HG02623 (cell line): ENCODE results near the gene FGD4.
"Not testable (repeated sequence)": the region's sequence is repeated elsewhere in the genome, so short reads cannot be mapped to it uniquely, and the experiment has no call there.

ENCODE experiments used
- ATAC-seq: cut with Tn5 transposase; IDR thresholded peaks from one replicate; pipeline ENCODE4 v1.9.1; 2021; ENCODE audit warnings: moderate library complexity; ENCODE audit not compliant: unreplicated experiment

FGD4 gene

DNA sequence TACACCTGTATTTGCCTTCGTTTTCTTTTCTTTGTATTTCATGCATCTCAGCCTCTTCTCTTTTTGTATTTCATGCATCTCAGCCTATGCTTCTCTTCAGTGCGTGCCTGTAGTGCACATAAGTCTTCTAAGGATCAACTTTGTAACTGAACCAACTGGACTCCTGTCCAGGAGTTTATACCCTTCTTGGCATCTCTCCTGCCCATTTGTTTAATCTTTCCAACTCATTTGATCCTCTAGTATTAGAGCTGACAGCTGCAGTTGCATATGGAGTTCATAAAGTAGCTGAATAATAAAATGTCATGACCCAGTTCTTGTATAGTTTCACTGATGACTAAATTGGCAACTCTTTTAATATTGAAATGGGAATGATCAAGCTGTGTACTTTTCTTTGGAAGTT lies 89.7 kb downstream of the FGD4 start:
- no peak for ATAC-seq

DNA sequence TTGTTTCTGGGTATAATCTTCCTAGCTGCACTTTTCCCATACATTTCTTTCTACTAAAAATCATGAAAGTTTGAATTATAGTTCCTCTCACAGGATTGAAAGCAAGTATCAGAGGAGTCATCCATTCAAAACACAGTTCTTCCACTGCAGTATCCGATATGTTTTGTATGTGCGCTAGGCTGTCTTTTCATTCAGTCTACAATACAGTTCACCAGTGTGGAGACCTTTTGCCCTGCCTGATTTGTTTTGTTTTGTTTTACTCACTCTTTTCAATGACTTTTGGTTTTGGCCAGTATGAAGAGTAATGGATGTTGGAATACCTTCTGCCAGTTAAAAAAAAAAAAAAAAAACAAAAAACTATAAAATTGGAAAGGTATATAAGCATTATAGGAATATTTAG lies 91.4 kb downstream of the FGD4 start:
- no peak for ATAC-seq

DNA sequence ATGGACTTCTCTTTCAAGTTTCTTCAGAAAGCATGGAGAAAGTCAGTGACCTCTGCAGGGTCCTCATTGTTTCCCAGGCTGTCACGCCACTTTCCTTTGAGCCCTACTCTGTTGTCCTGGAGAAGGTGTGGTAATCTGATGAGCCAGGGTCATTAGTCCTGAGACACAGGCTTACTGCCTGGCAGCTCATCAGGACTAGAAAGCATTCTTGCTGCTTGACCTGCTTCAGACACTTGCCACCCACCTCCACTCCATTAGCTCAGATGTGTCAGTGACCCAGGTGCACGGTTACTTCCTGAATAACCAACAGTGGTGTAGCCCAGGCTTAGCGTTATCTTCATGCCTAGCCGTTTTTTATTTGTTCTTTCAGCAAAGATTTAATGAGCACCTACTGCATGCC lies 93.9 kb downstream of the FGD4 start:
- no peak for ATAC-seq

DNA sequence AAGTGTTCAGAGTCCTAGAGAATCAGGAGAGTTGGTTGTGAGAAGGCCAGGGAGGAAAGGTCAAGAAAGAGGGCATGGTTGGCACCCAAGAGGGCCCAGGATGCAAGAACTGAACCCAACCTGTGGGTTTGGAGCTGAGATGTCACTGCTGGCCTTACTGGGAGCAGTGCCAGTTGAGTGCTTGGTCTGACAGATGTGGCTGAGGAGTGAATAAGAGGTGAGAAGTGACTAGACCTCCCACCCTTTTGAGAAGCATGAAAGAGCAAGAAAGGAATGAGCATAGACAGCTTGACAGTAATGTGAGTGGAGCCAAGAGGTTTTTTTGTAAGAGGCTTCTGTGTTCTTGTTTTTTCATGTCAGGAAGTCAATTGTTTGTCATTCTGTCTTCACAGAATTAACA lies 95.3 kb downstream of the FGD4 start:
- ATAC-seq, result no peak

DNA sequence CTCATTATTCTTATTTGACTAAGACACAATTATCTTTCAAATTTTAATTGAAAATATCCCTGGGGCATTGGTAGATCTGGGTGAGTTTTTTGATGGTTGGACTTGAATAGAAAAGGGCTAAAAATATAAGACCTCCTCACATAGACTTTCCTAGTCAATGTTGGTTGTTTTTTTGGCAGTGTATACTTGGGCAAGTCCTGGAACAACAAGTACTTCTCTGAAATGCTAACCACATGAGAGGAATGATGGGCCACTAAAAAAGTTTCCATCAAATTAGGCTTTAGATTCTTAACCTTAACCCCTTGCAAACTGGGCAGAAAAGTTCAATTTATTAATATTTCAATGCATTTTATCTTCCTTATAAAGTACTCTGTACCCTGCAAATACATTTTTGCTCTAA lies 97.6 kb downstream of the FGD4 start:
- ATAC-seq, result no peak

DNA sequence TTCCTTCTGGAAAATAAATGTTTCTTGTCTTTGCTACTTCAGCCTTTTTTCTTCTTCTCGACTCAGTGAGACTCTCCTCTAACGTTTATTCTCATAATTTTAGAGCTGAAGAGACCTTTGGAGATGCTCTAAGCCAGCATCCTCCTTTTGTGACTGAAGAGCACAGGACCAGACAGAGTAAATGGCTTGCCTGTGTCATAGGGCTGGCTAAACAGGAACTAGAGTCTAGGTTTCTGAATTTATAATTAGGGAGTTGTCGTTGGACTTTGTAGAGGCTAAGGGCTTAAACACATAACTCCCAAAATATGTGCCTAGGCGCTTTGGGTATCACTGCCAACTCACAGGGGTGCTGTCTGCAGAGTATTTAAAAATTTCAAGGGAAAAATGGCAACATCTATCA lies 98.5 kb downstream of the FGD4 start:
- ATAC-seq, result no peak

DNA sequence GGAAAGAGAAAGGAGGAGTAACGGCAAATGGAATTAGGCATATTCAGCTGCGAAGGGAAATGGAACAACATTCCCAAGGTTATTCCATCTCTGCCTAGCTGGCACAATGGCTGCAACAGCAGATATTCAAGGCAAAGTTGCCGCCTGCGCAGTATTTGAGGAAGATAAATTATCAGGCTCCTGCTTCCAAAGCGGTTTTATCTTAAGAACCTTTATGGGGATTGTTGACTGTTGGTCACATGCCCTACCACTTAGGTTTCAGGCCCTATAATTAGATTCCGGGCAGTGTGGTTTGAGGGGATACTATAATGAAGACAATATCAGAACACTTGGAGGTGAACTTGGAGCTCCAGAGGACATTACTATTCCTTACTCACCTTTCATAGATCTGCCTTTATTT lies 99.7 kb downstream of the FGD4 start:
- ATAC-seq, result no peak

DNA sequence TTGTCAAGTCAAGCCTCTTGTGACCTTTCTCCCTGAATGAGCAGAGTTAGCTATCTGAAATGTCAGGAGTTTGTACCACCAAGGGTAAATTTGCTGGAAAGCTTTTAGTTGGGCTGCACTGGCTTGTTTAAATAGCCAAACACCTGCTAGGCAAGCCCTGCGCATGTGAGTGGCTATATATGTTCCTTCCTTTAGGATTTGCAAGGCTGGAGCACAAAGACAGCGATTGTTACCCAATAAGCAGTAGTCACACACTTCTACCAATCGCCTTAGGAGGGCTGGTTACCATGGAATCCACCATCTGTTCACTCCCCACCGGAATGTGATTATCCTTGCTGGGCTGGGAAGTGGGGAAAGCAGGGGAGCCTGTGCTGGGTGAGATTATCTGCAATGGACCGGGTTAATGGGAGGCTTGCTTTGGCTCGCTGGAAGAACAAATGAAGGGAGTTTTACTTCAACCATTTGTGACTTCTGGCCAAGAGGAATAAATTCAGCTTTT lies 102.5 kb downstream of the FGD4 start:
- no peak for ATAC-seq

DNA sequence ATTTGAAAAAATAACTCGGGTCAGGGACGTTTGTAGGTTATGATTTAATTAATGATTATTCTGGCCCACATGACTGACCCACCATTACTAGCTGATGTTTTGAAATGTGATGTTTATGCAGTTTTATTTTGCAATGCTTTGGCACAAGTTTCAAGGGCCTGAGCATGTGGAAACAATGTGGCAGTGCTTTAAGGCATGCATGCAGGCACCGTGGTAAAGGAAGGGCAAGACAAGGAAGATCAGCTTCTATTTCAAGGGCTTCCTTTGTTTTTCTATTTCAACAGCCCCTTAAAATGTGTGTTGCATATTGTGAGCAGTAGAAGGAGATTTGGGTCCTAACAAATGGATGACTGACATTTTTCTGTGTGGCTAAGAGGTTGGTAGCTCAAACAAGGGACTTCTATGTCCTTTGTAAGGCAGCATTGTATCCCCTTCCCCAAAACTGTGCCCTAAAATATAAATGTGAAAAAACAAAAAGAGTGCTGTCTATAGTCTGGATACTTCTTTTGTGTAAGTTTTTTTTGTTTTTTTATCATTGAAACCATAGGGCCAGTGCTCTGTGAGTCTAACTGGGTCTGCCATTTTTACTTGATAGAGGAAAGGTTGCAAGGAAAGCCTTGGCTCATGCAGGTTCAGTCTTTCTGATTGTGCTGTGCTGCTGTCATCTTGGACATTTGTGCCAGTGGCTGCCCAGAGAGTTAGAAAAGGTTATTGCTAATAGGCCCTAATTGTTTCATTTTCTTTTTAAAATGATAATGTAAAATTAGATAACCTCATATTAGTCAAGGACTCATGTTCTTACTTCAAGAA lies 103.5 kb downstream of the FGD4 start:
- no peak for ATAC-seq

DNA sequence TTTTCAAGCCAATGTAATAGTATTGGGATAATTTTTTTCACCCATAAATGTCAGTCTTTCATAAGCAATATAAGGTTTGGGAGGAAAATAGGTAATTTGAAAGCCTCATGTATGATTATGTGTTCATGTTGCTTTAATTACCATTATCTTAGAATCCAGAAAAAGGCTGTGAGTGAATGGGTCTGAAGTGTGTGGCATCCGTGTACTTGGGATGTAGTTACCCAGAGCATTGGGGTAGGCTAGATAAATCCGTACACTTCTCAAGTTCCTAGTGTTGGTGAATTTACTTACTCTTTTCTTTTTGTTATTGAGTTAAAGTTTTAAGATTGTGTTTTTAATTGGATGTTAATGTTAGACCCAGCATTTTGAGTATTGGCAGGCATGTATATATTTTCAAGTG lies 104.4 kb downstream of the FGD4 start:
- ATAC-seq, result no peak

DNA sequence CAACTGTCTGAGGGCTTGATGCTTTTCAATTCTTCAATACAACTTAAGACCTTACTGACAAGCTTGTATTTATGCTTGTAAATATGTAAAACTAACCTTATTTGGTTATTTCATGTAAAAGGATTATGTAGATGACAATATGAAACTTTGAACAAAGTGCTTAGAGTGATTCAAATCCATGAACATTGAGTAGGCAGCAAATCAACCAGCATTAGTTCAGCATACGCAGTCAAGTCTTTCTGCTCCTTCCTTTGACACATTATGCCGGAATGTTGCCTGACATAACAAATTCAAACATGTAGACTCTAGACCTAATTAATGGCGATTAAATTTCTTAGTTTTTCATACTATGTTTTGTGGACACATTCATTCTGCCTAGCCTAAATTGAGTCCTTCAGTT lies 105.2 kb downstream of the FGD4 start:
- no peak for ATAC-seq

DNA sequence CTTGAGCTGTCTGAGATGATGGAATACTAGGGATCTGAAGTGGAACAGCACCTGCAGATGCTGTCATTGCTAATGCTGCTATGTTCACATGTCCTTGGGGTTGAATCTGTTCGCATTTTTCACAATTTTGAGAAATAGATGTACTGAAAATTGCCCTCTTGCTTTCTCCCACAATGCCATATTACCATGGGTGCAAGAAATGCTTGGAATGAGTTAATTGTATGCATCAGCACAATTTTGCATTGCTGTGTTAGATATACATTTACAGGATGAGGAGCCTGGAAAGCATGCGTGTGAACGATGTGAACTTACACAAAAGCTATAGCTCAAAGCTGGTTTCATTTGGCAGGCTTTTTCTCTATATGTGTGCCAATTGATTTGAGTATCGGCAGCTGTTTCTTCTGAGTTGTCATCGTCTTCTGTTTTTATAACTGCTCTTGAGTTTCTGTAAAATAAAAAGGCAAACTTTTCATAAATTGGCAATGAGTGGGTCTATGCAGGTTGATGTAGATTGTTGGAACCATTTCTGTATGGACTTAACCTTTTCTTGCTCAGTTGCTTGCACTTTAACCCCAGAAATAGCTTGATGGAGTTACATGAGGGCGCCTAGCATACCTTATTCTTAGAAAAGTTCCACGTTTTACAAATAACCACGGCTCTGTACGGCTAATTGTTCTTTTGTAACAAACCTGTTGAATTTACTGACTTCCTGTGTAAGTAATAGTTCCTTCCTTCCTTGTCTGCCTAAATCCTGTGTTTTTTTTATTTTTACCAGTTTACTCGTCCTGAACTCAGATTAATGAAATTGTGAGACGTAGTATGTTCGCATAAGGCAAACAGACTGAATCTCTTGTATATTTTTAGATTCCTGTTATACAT lies 105.9 kb downstream of the FGD4 start:
- ATAC-seq, result no peak

DNA sequence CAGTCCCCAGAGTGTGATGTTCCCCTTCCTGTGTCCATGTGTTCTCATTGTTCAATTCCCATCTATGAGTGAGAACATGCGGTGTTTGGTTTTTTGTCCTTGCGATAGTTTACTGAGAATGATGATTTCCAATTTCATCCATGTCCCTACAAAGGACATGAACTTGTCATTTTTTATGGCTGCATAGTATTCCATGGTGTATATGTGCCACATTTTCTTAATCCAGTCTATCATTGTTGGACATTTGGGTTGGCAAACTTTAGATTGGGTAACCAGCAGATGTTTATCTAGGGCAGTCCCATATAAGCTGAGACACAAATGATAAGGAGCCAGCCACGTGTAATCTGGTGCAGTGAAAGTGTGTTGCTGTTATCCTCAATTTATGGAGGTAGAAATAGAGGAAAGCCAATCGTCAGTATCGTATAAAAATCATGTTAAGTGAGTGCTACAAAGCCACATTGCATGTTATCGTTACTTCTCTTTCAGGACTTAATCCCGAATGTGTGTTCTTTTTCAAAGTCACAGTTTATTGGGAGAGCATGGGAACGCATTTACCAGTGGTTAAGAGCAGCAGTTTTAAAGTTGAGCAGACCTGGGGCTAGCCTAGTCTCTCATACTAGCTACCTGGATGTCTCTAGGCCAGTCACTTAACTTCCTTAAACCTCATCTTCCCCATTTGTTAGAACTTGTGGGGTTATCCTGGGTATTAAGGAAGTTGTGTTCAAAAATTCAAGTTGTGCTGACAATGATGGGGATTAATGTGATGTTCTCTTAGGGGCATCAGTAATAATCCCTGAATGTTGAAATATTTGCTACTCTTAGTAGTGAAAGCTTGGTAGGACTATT lies 108.0 kb downstream of the FGD4 start:
- ATAC-seq, result not testable (repeated sequence)

DNA sequence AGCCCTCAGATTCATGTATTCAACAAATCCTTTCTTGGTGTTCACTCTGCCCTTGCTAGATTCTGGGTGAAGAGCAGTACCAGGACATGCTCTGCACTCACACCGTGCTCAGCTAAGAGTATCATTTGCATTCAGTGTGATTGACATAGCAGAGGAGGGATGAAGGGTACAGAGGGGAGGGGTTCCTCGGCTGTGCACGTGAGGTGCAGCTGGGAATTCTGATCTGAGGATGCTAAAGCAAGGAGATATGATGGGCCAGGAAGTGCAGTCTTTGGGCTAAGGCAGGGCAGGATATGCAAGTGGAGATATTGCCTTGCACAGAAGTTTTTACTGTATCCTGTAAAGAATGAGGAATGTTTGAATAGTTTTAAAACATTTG lies 108.6 kb downstream of the FGD4 start:
- ATAC-seq, result no peak

DNA sequence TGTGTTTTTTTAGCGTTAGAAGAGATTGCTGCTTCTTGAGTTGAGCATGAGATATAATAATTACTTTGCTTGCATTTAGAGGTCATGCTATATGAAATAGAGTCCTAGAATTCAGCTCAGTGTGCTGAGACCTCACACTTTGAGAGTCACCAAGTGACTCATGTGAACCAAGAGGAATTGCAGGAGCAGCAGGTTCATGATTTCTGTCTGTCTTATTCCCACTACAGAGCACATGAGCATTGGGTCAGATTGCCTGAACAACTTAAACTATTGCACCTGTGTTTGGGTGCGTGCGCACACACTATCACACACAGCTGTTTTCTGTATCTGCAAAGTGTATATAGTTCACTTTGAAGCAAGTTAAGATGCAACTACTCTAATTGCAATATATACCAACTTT lies 109.3 kb downstream of the FGD4 start:
- ATAC-seq, result no peak

DNA sequence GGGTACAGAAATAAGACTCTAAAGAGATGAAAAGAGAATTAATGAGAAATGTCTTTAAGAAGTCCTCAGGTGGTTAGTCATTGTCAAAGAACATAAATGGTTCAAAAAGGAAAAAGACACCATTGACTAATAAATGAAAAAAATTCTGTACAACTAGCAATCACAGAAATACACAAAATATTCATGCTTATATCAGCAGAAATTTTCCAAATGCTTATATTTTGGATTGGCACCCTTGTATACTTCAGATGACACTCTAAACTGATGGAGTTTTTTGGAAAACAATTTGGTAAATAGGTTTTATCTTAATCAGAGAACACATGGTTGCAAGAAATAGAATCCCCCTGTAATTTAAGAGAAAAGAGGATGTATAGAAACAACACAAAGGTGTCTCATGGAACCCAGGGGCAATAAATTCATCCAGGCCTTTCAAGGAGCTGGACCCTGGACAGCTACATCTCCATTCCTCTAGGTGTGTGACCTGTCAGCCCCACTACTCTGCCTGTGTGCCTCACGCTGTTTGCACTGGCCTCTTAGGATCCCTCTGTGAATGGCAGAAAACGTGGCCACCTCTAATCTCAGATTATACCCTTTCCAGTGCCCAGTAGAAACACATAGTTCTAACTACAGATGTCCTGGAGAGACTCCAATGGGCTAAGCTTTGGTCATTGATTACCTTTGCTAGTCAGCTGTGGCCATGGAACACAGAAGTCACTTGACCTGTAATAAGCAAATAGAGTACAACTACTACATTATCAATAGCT lies 110.2 kb downstream of the FGD4 start:
- no peak for ATAC-seq

DNA sequence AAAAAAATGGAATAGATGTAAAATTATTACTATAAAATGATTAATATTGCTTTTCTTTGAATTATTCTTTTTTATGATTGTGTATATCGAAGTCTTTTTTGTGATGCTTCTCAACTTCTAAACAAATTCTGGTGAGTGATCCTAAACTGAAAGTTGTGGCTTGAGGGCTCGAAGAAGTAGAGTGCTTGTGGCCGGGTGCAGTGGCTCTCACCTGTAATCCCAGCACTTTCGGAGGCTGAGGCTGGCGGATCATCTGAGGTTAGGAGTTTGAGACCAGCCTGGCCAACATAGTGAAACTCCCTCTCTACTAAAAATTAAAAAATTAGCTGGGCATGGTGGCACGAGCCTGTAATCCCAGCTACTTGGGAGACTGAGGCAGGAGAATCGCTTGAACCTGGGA lies 112.6 kb downstream of the FGD4 start:
- ATAC-seq, result not testable (repeated sequence)

DNA sequence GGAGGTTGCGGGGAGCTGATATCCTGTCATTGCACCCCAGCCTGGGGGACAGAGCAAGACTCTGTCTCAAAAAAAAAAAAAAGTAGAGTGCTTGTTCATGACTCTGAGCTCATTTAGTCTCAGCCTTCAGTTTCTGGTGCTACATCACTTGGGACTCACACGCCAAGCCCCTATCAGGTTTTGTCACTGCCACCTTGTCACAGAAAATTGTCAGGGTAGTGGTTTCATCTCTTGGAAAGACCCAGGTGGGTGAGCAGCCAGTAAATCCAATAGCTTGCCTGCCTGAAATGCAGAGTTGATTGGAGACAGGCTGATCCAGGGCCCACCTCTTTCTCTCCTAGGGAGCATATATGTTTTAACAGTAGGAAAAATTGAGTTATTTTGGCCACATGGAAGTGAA lies 113.0 kb downstream of the FGD4 start:
- no peak for ATAC-seq

DNA sequence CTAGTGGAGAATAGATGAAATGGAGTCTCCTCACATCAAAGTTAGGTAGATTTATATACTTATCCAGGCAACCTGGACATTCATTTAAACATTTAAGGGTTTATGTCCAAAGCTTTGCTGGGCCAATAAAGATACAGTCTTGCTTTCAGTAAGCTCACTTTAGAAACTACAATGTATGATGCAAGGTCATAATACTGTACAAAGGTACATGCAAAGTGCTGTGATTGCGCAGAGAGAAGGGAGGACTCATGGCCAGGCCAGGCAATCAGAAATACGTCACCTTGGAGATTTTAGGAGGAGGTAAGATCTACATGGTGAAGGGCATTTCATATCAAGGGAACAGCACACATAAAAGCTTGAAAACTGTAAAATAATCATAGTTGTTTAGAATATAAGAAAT lies 113.6 kb downstream of the FGD4 start:
- no peak for ATAC-seq

DNA sequence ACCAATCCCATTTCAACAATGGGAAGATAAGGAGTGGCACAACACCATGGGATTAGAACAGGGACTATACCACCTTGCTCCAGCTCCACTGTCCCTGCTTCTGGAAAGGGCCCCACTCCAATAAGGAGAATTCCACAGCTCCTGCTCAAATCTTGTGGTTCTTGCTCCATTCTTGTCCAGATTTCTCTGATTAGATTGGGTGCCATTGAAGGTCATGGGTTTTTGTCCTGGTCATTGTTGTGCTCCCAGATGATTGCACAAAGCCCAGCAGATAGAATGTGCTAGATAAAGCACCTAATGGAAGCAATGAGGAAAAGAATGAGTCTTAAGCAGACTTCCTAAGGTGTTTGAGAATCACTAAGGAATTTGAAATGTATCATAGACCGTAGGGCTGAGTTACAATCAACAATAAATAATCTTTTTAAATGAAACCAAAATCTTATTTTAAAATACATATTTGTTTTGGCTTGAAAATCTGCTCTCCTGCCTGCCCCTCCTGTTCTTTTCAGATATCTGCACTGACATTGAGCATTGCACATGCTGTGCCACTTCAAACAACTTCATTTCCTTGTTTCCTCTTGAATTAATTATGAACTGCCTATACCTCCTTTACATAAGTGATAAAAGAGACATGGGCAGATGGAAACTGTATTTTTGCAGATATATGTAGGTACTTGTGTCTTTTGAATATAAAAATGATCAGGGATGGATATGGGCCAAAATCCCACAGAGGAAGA lies 115.9 kb downstream of the FGD4 start:
- no peak for ATAC-seq
